ENCODE data around the gene DPH5.

DNA sequence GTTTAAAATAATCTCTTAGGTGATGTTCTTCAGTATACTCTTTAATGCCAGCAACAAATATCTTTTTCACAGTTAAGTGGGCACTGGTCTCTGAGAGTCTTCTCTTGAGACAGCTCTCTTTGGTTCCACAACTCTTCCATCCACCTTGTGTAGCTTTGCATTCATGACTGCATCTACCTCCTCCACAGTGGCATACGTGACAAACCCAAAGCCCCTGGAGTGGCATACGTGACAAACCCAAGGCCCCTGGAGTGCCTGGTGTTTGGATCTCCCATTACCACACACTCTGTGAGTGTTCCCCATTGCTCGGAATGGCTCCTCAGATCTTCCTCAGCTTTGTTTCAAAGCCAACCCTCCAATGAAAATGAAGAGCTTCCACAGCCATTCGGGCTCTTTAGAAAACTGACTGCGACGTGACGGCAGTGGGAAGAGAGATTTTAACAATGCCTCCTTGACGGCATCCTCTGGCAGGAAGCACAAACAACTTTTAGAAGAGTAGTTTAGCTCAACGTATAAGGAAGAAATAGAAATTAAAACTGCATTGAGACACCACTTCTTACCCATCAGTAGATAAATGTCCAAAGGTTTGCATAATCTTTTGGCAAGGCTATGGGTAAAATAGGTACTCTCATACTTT lies 83.9 kb downstream of the DPH5 start:
- TF ChIP-seq POLR2A (IDR thresholded peaks at IDR 0.05; ENCODE audit: low read depth, low read length) (no peak), POLR2AphosphoS5 (IDR thresholded peaks at IDR 0.05; ENCODE audit: low read depth, low read length) (no peak), TAF1 (IDR thresholded peaks at IDR 0.05; ENCODE audit: borderline replicate concordance, low read depth, low read length) (no peak)

Measured in GM12892 (cell line).